ENCODE data around the gene CDT1.

GRCh38 chr16:88839745-88840599 lies 36.4 kb downstream of the CDT1 start:
- TF ChIP-seq CTCF (IDR thresholded peaks at IDR 0.05): no peak
- TF ChIP-seq POLR2AphosphoS5 (IDR thresholded peaks at IDR 0.05; ENCODE audit: low read depth, low read length): no peak
- no peak for TF ChIP-seq TCF7L2 (IDR thresholded peaks at IDR 0.05; ENCODE audit: low read depth, low read length)
- no peak for TF ChIP-seq REST (IDR thresholded peaks at IDR 0.05; ENCODE audit: insufficient read depth in 1 of 2, low read depth in 2 of 2, low read length in 1 of 2)
